ENCODE results near the gene SNX9.

DNA sequence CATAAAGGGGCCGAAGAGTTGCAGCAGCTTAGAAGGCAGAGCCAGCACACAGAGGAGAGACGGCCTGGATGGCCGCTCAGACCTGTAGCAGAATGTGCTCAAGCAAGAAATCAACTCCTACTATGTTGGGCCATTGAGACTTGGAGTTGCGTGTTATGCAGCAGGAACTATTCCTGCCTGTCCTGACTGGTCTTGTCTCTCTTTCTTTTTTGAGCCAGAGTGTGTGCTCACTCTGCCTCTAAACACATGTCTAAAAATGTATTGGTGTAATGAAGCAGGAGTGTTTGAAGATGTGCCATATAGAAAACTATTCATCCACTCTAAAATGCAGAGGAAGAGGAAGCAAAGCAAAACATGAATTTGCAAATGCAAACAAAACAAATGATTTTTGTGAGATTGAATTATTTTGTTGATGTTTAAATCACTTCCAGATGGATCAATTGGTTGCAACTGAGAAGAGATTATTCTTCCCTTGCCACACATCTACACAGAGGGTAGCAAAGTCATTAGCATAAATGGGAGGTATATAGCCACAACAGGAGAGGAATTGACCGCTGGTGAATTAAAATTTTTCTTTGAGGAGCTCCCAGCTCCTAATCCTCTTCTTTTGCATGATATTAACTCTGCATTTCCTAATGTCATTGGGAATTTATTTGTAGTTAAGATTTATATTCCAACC, 138.2 kb downstream of the SNX9 start:
- TF ChIP-seq POLR2AphosphoS5 (IDR thresholded peaks at IDR 0.05) (no peak), MXI1 (conservative IDR thresholded peaks at IDR 0.05; ENCODE audit: poor library complexity, severe bottlenecking) (no peak), EZH2 (IDR thresholded peaks at IDR 0.05; ENCODE audit: borderline replicate concordance, insufficient read depth, low read length, poor library complexity, severe bottlenecking) (no peak), CTCF (IDR thresholded peaks at IDR 0.05; ENCODE audit: poor library complexity, severe bottlenecking) (no peak), SMC3 (conservative IDR thresholded peaks at IDR 0.05; ENCODE audit: poor library complexity) (no peak)

All from neural cell (in vitro differentiated cells).